HepG2 (cell line): ENCODE data around the gene ULK4. TPM values are rescaled to one million over a fixed set of nuclear protein-coding genes. Genes with fewer than 3 reads are reported as not detected.

Source experiments
- ADNP ChIP-seq: sonication (generic); formaldehyde crosslinking; IDR thresholded peaks from 2 replicates; pipeline ENCODE4 v1.4.0; 2020; ENCODE audit warnings: missing genetic modification reagents
- ATF4 ChIP-seq, 2 experiments: fragments of 450-650 bp in 1 of 2; sonication (generic) in 1 of 2; formaldehyde crosslinking; IDR thresholded peaks; 2 replicates each; pipeline versions ENCODE4 v1.5.0 to v1.8.0; 2020 to 2022; ENCODE audit warnings: mild to moderate bottlenecking in 1 of 2, missing genetic modification reagents in 1 of 2
- CSRNP1 ChIP-seq: sonication (generic); formaldehyde crosslinking; IDR thresholded peaks from 2 replicates; pipeline ENCODE4 v1.8.1; 2023; ENCODE audit warnings: mild to moderate bottlenecking, missing genetic modification reagents
- GLI4 ChIP-seq: sonication (generic); formaldehyde crosslinking; IDR thresholded peaks from 2 replicates; pipeline ENCODE4 v1.5.1; 2020; ENCODE audit warnings: missing genetic modification reagents, mild to moderate bottlenecking, moderate library complexity, borderline replicate concordance
- HDAC2 ChIP-seq: sonication (generic); formaldehyde crosslinking; IDR thresholded peaks from 2 replicates; pipeline ENCODE4 v1.4.0; 2020; ENCODE audit warnings: missing genetic modification reagents
- HMG20A ChIP-seq: IDR thresholded peaks from 2 replicates; pipeline ENCODE4 v1.6.1; 2016; ENCODE audit warnings: borderline replicate concordance
- IRF1 ChIP-seq: sonication (generic); formaldehyde crosslinking; IDR thresholded peaks from 2 replicates; pipeline ENCODE4 v1.4.0; 2020; ENCODE audit warnings: low read depth, mild to moderate bottlenecking, missing genetic modification reagents
- IRF2 ChIP-seq: IDR thresholded peaks from 2 replicates; pipeline ENCODE4 v1.6.1; 2018; ENCODE audit warnings: missing genetic modification reagents, missing compliant biosample characterization
- NAIF1 ChIP-seq: sonication (generic); formaldehyde crosslinking; IDR thresholded peaks from 2 replicates; pipeline ENCODE4 v1.5.0; 2020; ENCODE audit warnings: mild to moderate bottlenecking, missing genetic modification reagents, borderline replicate concordance
- NFATC3 ChIP-seq: sonication (generic); formaldehyde crosslinking; IDR thresholded peaks from 2 replicates; pipeline ENCODE4 v1.5.1; 2020; ENCODE audit warnings: mild to moderate bottlenecking, missing genetic modification reagents
- NRL ChIP-seq: sonication (generic); formaldehyde crosslinking; IDR thresholded peaks from 2 replicates; pipeline ENCODE4 v1.5.0; 2020; ENCODE audit warnings: missing genetic modification reagents, mild to moderate bottlenecking, moderate library complexity, borderline replicate concordance
- PCBP2 ChIP-seq: fragments of 200-400 bp; formaldehyde crosslinking; optimal IDR thresholded peaks from 2 replicates; pipeline ENCODE3; 2018; ENCODE audit warnings: low read length, low read depth; ENCODE audit not compliant: poor library complexity, severe bottlenecking
- ZBTB20 ChIP-seq: sonication (generic); formaldehyde crosslinking; IDR thresholded peaks from 2 replicates; pipeline ENCODE4 v1.8.1; 2023; ENCODE audit warnings: missing genetic modification reagents, low read depth, mild to moderate bottlenecking, borderline replicate concordance
- ZBTB21 ChIP-seq: sonication (generic); formaldehyde crosslinking; IDR thresholded peaks from 2 replicates; pipeline ENCODE4 v1.4.0; 2020; ENCODE audit warnings: missing genetic modification reagents
- ZNF138 ChIP-seq: sonication (generic); formaldehyde crosslinking; IDR thresholded peaks from 2 replicates; pipeline ENCODE4 v1.5.0; 2020; ENCODE audit warnings: mild to moderate bottlenecking, low read depth, missing genetic modification reagents
- ZNF264 ChIP-seq: sonication (generic); formaldehyde crosslinking; IDR thresholded peaks from 2 replicates; pipeline ENCODE4 v1.4.0; 2020; ENCODE audit warnings: missing genetic modification reagents
- ZNF33B ChIP-seq: sonication (generic); formaldehyde crosslinking; IDR thresholded peaks from 2 replicates; pipeline ENCODE4 v1.5.1; 2020; ENCODE audit warnings: mild to moderate bottlenecking, missing genetic modification reagents
- ZNF619 ChIP-seq: sonication (generic); formaldehyde crosslinking; IDR thresholded peaks from 2 replicates; pipeline ENCODE4 v1.4.0; 2020; ENCODE audit warnings: mild to moderate bottlenecking, missing genetic modification reagents
- ZNF777 ChIP-seq: sonication (generic); formaldehyde crosslinking; IDR thresholded peaks from 2 replicates; pipeline ENCODE4 v1.4.0; 2020; ENCODE audit warnings: missing genetic modification reagents
- ZNF784 ChIP-seq: sonication (generic); formaldehyde crosslinking; IDR thresholded peaks from 2 replicates; pipeline ENCODE4 v1.5.1; 2020; ENCODE audit warnings: missing genetic modification reagents, mild to moderate bottlenecking, borderline replicate concordance
- ZZZ3 ChIP-seq: sonication (generic); formaldehyde crosslinking; IDR thresholded peaks from 2 replicates; pipeline ENCODE4 v1.4.0; 2020; ENCODE audit warnings: missing genetic modification reagents, mild to moderate bottlenecking, borderline replicate concordance
- polyA plus RNA-seq, 8 experiments: library from polyadenylated mRNA; depleted of rRNA in 3 of 8; stranded (reverse) in 7 of 8; unstranded in 1 of 8; fragments of >200 nt; fragmentation: Illumina TruSeq in 4 of 8; extraction: Trizol in 4 of 8; gene quantifications; 2 replicates each; pipeline versions ENCODE4 v1.2.1 to v1.2.3, GENCODE V29; 2011 to 2016; ENCODE audit warnings: low read depth in 4 of 8, missing spikeins in 1 of 8, mixed read lengths in 1 of 8; ENCODE audit not compliant: insufficient read depth in 1 of 8
- total RNA-seq, 5 experiments: library from RNA; depleted of rRNA; stranded (reverse); fragments of >200 nt; fragmentation: Illumina TruSeq; extraction: Trizol; gene quantifications; 2 replicates each; pipeline ENCODE4 v1.2.3, GENCODE V29; 2016; ENCODE audit warnings: low read depth in 1 of 5
- TF ChIP-seq, protein P1 (sequence below): IDR thresholded peaks from 2 replicates; pipeline ENCODE4 v1.6.1; 2016; ENCODE audit warnings: control low read depth
- TF ChIP-seq, protein P2 (sequence below): sonication (generic); formaldehyde crosslinking; IDR thresholded peaks from 2 replicates; pipeline ENCODE4 v1.4.0; 2020; ENCODE audit warnings: missing genetic modification reagents

ULK4 gene
- total and polyA plus RNA-seq, 2 of the 13 experiments (the other 11 are each of a cell fraction or from before 2014, with no cell fraction given): 6.7 to 11.8 TPM

DNA sequence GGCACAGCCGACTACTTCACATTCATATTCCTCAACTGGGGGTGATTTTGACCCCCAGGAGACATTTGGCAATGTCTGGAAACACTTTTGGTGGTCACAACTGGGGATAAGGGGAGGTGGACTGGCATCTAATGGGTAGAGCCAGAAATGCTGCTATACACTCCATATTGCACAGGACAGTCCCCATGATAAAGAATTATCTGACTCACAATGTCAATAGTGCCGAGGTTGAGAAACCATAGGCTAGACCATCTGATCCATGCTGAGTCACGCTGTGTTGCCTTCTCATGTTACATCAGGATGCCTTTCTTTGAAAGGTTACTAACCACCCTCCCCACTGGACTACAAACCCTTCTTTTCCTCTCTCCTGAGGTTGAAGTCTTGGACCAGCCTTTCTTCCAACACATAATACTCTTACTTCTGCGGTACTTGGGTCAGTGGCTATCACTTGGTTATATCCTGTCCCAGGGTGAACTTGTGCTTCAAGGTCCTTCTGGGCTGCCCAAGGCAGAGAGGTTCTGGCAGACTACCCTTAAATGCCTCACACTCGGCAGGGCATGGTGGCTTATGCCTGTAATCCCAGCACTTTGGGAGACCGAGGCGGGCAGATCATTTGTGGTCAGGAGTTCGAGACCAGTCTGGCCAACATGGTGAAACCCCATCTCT, 693.8 kb downstream of the ULK4 start (continued):
- no peak for TF ChIP-seq CSRNP1
- TF ChIP-seq ZZZ3 (CRISPR knock-in tag): 0 out of 2 replicates have a peak, but pooled peaks have one; percentile 39
- no peak for TF ChIP-seq NAIF1 (CRISPR knock-in tag)
- TF ChIP-seq ZBTB20 (CRISPR knock-in tag): peak; percentile 93; the same call in 1 of the 2 replicates
- no peak for TF ChIP-seq NFATC3 (CRISPR knock-in tag)
- TF ChIP-seq ZNF777 (CRISPR knock-in tag): no peak
- TF ChIP-seq, protein P1, sequence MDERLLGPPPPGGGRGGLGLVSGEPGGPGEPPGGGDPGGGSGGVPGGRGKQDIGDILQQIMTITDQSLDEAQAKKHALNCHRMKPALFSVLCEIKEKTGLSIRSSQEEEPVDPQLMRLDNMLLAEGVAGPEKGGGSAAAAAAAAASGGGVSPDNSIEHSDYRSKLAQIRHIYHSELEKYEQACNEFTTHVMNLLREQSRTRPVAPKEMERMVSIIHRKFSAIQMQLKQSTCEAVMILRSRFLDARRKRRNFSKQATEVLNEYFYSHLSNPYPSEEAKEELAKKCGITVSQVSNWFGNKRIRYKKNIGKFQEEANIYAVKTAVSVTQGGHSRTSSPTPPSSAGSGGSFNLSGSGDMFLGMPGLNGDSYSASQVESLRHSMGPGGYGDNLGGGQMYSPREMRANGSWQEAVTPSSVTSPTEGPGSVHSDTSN (CRISPR knock-in tag): no peak
- TF ChIP-seq HDAC2 (CRISPR knock-in tag): peak; percentile 94
- TF ChIP-seq ZNF264 (CRISPR knock-in tag): peak; percentile 87
- no peak for TF ChIP-seq ZNF619
- TF ChIP-seq IRF1: no peak
- no peak for TF ChIP-seq ADNP (CRISPR knock-in tag)
- no peak for TF ChIP-seq ZBTB21 (CRISPR knock-in tag)
- TF ChIP-seq PCBP2: no peak
- TF ChIP-seq NRL (CRISPR knock-in tag): no peak
- TF ChIP-seq HMG20A: peak; percentile 93
- no peak for TF ChIP-seq ZNF33B (CRISPR knock-in tag)
- peak in 1 of 2 experiments; percentile 91; a peak in 2 of 4 replicates for TF ChIP-seq ATF4 (CRISPR knock-in tag; IDR thresholded peaks at IDR 0.05)
- peak; percentile 94 for TF ChIP-seq IRF2 (CRISPR knock-in tag)
- 0 out of 2 replicates have a peak, but pooled peaks have one; percentile 34 for TF ChIP-seq ZNF784 (CRISPR knock-in tag)
- no peak for TF ChIP-seq ZNF138
- TF ChIP-seq GLI4 (CRISPR knock-in tag): no peak
- TF ChIP-seq, protein P2, sequence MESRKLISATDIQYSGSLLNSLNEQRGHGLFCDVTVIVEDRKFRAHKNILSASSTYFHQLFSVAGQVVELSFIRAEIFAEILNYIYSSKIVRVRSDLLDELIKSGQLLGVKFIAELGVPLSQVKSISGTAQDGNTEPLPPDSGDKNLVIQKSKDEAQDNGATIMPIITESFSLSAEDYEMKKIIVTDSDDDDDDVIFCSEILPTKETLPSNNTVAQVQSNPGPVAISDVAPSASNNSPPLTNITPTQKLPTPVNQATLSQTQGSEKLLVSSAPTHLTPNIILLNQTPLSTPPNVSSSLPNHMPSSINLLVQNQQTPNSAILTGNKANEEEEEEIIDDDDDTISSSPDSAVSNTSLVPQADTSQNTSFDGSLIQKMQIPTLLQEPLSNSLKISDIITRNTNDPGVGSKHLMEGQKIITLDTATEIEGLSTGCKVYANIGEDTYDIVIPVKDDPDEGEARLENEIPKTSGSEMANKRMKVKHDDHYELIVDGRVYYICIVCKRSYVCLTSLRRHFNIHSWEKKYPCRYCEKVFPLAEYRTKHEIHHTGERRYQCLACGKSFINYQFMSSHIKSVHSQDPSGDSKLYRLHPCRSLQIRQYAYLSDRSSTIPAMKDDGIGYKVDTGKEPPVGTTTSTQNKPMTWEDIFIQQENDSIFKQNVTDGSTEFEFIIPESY (CRISPR knock-in tag): peak; percentile 70; the same call in 1 of the 2 replicates
